Fibroblast of skin of scalp (primary cell): ENCODE results near the gene NLGN3.

ENCODE experiments used
- DNase-seq: peaks from one replicate; pipeline ENCODE4 v3.0.0-alpha.2; 2013

Gene NLGN3

GRCh38 chrX:71118032-71118984 lies 26.3 kb upstream of the NLGN3 start, which contains the start of gene MED12:
MED12 (plus strand) TSS chrX:71118596; CDS start chrX:71118755, 159 bp downstream.
- peak; percentile 84 for DNase-seq

DNA sequence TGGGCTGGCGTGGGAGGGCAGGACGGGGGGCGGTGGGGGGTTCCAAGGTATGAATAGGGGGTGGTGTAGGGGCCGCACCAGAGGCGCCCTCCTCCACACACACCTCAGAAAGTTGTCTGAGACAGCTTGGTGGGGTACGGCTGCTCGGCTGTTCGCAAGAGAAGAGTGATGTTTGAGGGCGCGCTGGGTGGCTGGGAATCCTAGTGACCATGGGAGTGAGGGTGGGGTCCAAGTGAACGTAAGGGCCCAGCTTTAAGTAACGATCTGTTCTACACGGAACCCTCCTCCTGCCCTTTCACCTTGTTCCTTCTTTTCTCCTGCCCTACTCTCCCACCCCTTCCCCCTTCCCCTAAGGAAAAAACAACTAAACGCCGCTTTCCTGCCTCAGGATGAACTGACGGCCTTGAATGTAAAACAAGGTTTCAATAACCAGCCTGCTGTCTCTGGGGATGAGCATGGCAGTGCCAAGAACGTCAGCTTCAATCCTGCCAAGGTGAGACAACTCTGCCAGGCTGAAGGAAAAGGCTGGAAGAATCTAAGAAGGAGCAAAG lies 25.6 kb upstream of the NLGN3 start:
- DNase-seq = no peak

GRCh38 chrX:71128166-71128833 lies 16.3 kb upstream of the NLGN3 start:
- no peak for DNase-seq

DNA sequence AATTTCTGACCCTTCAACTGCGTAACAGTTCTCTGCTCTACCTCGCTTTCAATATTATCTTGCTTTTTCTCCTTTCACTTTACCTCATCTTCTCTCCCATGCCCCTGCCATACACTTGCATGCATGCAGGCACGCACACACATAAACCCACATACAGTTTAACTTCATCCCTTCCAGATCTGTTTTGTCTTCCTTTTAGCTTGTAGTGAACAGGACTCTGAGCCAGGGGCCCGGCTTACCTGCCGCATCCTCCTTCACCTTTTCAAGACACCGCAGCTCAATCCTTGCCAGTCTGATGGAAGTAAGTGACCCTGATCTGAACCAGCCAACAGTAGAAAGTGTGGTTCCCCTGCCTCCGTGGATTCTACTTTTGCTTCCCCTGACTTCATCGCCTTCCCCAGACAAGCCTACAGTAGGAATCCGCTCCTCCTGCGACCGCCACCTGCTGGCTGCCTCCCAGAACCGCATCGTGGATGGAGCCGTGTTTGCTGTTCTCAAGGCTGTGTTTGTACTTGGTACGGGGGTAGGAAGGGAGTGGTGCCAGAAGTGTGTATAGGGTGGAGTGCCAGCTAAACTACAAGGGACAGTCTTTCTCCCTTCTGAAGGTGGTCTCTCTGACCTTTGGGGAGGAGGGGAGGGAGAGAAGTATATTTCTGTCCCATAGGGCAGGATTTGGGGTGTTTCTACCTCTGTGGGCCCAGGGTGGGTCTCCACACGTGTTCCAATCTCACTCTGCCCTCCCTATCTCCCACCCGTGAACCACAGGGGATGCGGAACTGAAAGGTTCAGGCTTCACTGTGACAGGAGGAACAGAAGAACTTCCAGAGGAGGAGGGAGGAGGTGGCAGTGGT lies 15.5 kb upstream of the NLGN3 start:
- peak; percentile 50 for DNase-seq

DNA sequence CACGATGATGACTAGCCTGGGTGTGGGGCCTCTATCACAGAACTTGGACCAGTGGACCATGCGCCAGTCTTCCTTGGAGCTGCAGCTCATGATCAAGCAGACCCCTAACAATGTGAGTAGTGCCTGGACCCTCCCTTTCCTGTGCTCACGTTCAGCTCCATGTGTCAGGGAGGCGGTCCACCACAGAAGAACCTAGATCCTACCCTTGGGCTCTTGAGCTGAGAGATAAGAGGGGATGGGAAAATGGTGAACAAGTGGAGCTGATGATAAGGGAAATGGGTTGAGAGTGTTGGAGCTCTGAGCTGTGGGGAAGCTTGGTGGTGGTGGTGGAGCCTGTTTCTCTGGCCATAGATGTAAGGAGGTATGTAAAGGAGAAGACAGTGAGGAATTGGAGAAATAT lies 13.1 kb upstream of the NLGN3 start:
- DNase-seq = no peak

DNA sequence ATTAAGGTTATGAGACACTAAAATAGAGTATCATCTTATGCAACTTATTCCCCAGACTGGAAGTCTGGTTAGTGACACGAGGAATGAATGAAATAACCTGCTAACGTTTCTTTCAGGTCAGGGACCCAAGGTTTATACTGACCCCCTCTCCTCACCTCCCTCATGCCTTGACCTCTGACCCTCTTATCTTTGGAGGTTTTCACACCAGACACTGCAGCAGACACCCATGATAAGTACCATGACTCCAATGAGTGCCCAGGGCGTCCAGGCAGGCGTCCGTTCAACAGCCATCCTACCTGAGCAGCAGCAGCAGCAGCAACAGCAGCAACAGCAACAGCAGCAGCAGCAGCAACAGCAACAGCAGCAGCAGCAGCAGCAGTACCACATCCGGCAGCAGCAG lies 4.2 kb upstream of the NLGN3 start:
- no peak for DNase-seq

DNA sequence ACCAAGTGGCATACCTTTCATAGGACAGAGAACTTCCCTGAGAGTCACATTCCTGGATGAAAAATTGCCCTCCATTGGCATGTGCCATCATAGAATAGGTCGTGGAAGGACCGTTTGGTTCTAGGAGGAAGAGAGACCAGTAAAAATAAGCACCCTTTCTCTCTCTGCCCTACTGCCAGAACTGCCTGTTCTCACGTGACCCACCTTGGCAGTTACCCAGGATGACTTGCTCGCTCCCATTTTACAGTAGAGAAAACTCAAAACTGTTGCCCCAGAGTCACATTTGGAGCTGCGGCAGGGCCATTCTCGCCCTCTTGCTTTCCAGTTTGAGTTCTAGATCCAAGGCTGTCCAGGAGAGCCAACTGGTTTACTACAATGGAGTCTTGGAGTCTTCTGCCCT lies 1.1 kb upstream of the NLGN3 start:
- DNase-seq = no peak

DNA sequence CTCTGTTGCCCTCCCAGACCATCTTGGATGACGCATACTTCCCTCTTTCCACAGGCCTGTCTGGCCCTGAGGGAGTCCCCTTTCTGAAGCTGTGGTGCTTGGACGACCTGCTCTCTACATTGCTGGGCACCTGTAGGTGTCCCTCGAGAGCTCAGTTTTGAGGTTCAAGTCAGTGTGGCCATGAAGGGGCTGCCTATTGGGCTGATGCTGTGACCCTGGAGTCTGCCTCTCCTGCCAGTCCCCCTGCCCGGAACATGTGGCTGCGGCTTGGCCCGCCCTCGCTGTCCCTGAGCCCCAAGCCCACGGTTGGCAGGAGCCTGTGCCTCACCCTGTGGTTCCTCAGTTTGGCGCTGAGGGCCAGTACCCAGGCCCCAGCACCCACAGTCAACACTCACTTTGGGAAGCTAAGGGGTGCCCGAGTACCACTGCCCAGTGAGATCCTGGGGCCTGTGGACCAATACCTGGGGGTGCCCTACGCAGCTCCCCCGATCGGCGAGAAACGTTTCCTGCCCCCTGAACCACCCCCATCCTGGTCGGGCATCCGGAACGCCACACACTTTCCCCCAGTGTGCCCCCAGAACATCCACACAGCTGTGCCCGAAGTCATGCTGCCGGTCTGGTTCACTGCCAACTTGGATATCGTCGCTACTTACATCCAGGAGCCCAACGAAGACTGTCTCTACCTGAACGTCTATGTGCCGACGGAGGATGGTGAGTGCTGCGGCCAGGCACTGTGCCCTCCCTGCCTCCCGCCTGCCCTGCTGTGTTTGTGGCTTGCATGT lies 3.0 kb downstream of the NLGN3 start:
- no peak for DNase-seq

- no peak for DNase-seq
These were observed 3.6 kb downstream of the NLGN3 start for GRCh38 chrX:71148278-71148663.

- no peak for DNase-seq
These were observed 6.7 kb downstream of the NLGN3 start for GRCh38 chrX:71151366-71151765.

GRCh38 chrX:71154196-71154595 lies 9.6 kb downstream of the NLGN3 start:
- DNase-seq = no peak

GRCh38 chrX:71154641-71155040 lies 10.0 kb downstream of the NLGN3 start:
- DNase-seq = no peak

DNA sequence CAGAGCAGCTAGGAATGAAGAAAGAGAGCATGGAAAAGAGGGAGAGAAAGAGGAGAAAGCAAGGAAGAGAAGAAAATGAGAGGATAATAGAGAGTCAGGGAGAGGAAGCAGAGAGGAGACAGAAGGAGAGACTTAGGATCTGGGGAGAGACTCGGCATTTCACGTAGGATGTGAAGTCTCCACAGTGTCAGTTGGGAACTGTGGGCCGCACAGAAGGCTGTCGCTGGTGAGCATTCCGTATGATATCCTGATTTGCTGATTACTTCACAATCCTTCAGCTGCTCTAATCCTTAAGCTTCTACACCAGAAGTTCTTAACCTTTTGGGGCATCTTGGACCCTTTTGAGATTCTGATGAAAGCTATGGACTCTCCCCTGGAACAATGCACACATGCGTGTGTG lies 14.0 kb downstream of the NLGN3 start:
- no peak for DNase-seq

DNA sequence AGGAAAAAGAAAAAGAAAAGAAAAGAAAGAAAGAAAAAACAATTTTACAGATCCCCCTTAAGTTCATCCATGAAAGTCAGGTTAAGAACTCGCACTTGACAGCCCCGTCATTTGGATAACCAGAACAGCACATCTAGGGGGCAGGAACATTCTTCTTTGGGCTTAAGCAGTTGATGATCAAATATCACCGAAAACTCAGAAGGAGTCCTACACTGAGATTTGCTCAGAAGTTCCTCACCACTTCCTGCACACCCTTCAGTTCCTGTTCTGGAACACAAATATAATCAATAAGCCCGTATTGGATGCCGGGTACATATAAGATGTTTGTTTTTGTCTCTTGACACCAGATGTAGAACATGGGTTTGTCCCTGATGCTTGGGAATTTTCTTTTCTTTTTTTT lies 14.7 kb downstream of the NLGN3 start:
- DNase-seq = no peak

DNA sequence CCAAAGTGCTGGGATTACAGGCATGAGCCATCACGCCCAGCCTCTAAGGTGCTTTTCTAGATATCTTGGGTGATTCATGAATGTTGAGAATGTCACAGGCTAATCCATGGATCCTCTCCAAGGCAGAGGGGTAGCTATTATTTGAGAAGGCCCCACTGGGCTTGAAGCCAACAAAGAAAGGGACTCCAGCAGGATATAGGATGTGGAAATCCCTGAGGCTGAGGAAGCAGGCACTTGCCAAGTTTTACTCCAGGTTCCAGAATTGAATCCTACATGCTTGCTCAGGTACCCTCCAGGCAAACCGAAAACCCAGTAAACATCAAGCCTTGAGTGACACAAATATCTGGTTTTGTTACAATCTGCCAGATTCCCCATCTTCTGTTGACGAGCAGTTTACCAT lies 15.8 kb downstream of the NLGN3 start:
- DNase-seq = no peak

DNA sequence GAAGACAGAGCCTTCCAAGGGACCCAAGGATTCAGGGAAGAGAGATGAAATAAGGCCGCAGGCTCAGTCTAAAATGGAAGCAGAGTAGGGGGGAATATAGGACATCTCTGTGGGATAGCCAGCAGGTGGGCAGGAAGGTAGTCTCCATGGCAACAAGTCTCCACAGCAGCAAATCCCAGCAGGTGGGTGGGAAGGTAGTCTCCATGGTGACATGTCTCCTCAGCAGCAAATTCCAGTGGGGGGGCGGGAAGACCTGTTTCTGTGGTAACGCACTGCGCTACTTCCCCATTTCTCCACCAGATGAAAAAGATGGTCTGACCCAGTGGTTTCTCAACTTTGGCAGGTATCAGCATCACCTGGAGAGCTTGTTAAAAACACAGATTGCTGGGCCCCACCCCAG lies 18.3 kb downstream of the NLGN3 start:
- no peak for DNase-seq

DNA sequence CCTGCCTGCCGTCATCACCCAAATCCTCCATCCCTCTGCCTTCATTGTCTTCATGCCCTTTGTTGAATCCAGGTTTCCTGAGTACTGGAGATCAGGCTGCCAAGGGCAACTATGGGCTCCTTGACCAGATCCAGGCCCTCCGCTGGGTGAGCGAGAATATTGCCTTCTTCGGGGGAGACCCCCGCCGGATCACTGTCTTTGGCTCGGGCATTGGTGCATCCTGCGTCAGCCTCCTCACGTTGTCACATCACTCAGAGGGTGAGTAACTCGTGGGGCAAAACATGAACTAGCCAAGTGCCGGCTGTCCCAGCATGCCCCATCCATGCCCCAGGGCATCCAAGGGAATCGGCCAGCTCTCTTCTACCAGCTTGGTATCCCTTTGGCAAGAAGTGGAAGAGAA lies 19.4 kb downstream of the NLGN3 start:
- no peak for DNase-seq

DNA sequence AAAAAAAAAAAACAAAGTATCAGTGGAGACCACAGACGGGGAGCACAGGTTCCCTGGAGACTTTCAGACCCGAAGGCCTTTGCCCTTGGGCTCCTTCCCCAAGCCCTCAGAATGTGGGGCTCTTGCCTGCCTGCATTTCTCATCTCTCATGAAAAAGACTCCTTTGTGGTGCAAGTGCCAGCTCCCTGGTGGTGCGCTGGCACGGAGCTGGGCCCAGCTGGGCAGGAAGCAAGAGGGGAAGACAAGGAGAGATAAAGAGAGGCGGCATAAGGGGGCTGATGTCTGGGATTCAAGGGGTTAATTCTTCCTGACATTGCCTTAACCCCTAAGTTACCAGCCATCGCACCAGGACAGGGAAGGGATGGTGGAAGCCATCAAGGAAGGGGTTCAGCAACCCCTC lies 21.8 kb downstream of the NLGN3 start:
- DNase-seq = no peak

- no peak for DNase-seq
These were observed 22.6 kb downstream of the NLGN3 start for GRCh38 chrX:71167031-71167781.

DNA sequence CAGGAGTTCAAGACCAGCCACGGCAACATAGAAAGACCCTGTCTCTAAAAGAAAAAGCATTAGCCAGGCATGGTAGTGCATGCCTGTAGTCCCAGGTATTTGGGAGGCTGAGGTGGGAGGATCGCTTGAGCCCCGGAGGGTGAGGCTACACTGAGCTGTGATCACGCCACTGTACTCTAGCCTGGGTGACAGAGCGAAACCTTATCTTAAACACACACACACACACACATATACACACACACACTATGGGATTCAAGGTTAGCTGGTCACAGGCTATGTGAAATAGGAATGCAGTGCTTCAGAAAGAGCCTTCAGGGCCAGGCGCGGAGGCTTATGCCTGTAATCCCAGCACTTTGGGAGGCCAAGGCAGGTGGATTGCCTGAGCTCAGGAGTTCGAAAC lies 23.5 kb downstream of the NLGN3 start:
- DNase-seq = no peak

DNA sequence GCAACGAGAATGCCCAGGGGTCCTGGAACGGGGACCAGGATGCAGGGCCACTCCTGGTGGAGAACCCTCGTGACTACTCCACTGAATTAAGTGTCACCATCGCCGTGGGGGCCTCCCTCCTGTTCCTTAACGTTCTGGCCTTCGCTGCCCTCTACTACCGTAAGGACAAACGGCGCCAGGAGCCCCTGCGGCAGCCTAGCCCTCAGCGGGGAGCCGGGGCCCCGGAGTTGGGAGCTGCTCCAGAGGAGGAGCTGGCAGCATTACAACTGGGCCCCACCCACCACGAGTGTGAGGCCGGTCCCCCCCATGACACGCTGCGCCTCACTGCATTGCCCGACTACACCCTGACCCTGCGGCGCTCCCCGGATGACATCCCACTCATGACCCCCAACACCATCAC lies 24.9 kb downstream of the NLGN3 start:
- no peak for DNase-seq
